ENCODE results near the gene TMEM53.

- no peak for TF ChIP-seq CTCF (IDR thresholded peaks at IDR 0.05)
- TF ChIP-seq POLR2A (IDR thresholded peaks at IDR 0.05) = no peak
These were observed 1.9 kb downstream of the TMEM53 start for GRCh38 chr1:44672254-44672955.

All from lower leg skin (tissue), 3 donors.